HG03159 (cell line): ENCODE data around the gene PLK5.
"Not testable (repeated sequence)": the region's sequence is repeated elsewhere in the genome, so short reads cannot be mapped to it uniquely, and the experiment has no call there.

ENCODE experiments used
- ATAC-seq: cut with Tn5 transposase; IDR thresholded peaks from one replicate; pipeline ENCODE4 v1.9.1; 2021; ENCODE audit warnings: mild to moderate bottlenecking, moderate library complexity; ENCODE audit not compliant: unreplicated experiment

PLK5 gene

GRCh38 chr19:1523412-1524286 is at the start of gene PLK5:
PLK5 (plus strand) TSS chr19:1524077; CDS start chr19:1526997, 2,920 bp downstream.
- ATAC-seq = no peak

- no peak for ATAC-seq
These were observed 49.0 kb upstream of the PLK5 start for GRCh38 chr19:1474765-1475351.

GRCh38 chr19:1475751-1476437 is 48.0 kb upstream of the PLK5 start:
- no peak for ATAC-seq

- not testable (repeated sequence) for ATAC-seq
These were observed 46.8 kb upstream of the PLK5 start for GRCh38 chr19:1477056-1477455.

GRCh38 chr19:1478934-1479707 is 44.8 kb upstream of the PLK5 start, which contains the start of gene C19orf25:
C19orf25 (minus strand) TSS chr19:1479215; CDS start chr19:1478903, 312 bp downstream.
- peak; percentile 84 for ATAC-seq

GRCh38 chr19:1481224-1481892 is 42.5 kb upstream of the PLK5 start:
- ATAC-seq = no peak

GRCh38 chr19:1481893-1482360 is 42.0 kb upstream of the PLK5 start:
- no peak for ATAC-seq

- no peak for ATAC-seq
These were observed 41.3 kb upstream of the PLK5 start for GRCh38 chr19:1482361-1483130.

GRCh38 chr19:1483131-1483978 is 40.5 kb upstream of the PLK5 start:
- no peak for ATAC-seq

- ATAC-seq = no peak
These were observed 39.9 kb upstream of the PLK5 start for GRCh38 chr19:1483979-1484428.

GRCh38 chr19:1486720-1487575 is 36.9 kb upstream of the PLK5 start:
- ATAC-seq = no peak

- no peak for ATAC-seq
These were observed 36.1 kb upstream of the PLK5 start for GRCh38 chr19:1487576-1488281.

- no peak for ATAC-seq
These were observed 35.6 kb upstream of the PLK5 start for GRCh38 chr19:1488282-1488601.

- ATAC-seq = no peak
These were observed 34.2 kb upstream of the PLK5 start for GRCh38 chr19:1489463-1490310.

- ATAC-seq = peak; percentile 76
These were observed 33.4 kb upstream of the PLK5 start, which contains the start of gene PCSK4 for GRCh38 chr19:1490311-1491113. PCSK4 (minus strand) TSS chr19:1490350; CDS start chr19:1490346, 4 bp downstream.
